ENCODE results near the gene IQSEC3.

DNA sequence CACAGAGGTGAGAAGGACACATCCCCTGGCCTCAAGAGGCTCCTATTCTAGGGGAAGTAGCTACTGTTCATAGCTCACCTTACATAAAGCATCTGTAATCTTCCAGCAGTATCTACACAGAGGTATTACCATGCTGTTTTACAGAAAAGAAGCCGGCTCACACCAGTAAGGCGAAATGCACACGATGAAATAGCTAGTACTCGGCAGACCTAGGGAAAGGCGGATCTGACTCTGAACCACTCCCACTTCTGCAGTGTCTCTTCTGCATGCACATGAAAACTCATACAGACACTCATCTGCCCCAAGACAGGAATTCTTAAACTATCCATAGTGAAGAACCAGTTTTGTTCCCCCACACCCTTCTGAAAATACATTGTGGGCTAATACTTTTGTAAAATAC is 73.6 kb downstream of the IQSEC3 start:
- TF ChIP-seq CTCF (conservative IDR thresholded peaks at IDR 0.05; ENCODE audit: low read length) = no peak
- no peak for TF ChIP-seq EZH2phosphoT487 (IDR thresholded peaks at IDR 0.05; ENCODE audit: borderline replicate concordance, low read depth, low read length)

Measured in OCI-LY7 (cell line).